ENCODE measurements around the gene ARHGAP18.

GRCh38 chr6:129653229-129653628 lies 56.7 kb downstream of the ARHGAP18 start:
- TF ChIP-seq CTCF (IDR thresholded peaks at IDR 0.05 in 8 of 11, conservative IDR thresholded peaks at IDR 0.05 in 3 of 11) (no peak), POLR2AphosphoS5 (IDR thresholded peaks at IDR 0.05) (no peak), POLR2A (IDR thresholded peaks at IDR 0.05) (no peak)

Data from spleen (tissue), 7 donors.